K562 (cell line): ENCODE results near the gene SRI.
A peak's percentile ranks its signal among the peaks of the same experiment; 100 is the strongest.

Experiments
- ARID1B ChIP-seq: fragments of 450-650 bp; IDR thresholded peaks from 2 replicates; pipeline ENCODE4 v1.6.1; 2016; ENCODE audit warnings: antibody characterized with exemption, mild to moderate bottlenecking, inconsistent platforms
- BHLHE40 ChIP-seq: IDR thresholded peaks from 2 replicates; pipeline ENCODE4 v1.6.1; 2011; ENCODE audit warnings: low read length, improper control_type of control experiment
- BRCA1 ChIP-seq, 2 experiments: fragments of 450-650 bp in 1 of 2; sonication (generic) in 1 of 2; formaldehyde crosslinking in 1 of 2; IDR thresholded peaks; 2 replicates each; pipeline versions ENCODE4 v1.5.0 to v1.6.1; 2017 to 2020; ENCODE audit warnings: mild to moderate bottlenecking in 1 of 2, missing genetic modification reagents in 1 of 2
- CHD1 ChIP-seq: fragments of 200-600 bp; sonication (generic); IDR thresholded peaks from one replicate; pipeline ENCODE4 v1.6.1; 2012; ENCODE audit warnings: mild to moderate bottlenecking, moderate library complexity, low read length, inconsistent platforms
- CTCF ChIP-seq, 3 experiments: IDR thresholded peaks in 2 of 3; conservative IDR thresholded peaks in 1 of 3; 2 replicates each; pipeline ENCODE4 v1.5.1; 2011 to 2012; ENCODE audit warnings: low read length in 3 of 3, mild to moderate bottlenecking in 3 of 3, control low read depth in 2 of 3, improper control_type of control experiment in 1 of 3, inconsistent platforms in 1 of 3, low read depth in 1 of 3, mixed read lengths in 1 of 3, moderate library complexity in 1 of 3; ENCODE audit not compliant: insufficient read depth in 2 of 3
- CUX1 ChIP-seq: fragments of 200-800 bp; sonication (Bioruptor generic); IDR thresholded peaks from 2 replicates; pipeline ENCODE4 v1.6.1; 2016; ENCODE audit warnings: missing genetic modification characterization, missing compliant biosample characterization
- GABPA ChIP-seq: fragments of 200-800 bp; sonication (Bioruptor generic); conservative IDR thresholded peaks from 2 replicates; pipeline ENCODE4 v1.6.1; 2016; ENCODE audit warnings: low read depth, missing genetic modification characterization, missing compliant biosample characterization
- MAX ChIP-seq: sonication (generic); formaldehyde crosslinking; IDR thresholded peaks from 2 replicates; pipeline ENCODE4 v1.9.0; 2022; ENCODE audit warnings: mild to moderate bottlenecking, missing genetic modification reagents
- MAZ ChIP-seq, 2 experiments: fragments of 450-650 bp in 1 of 2; sonication (generic) in 1 of 2; formaldehyde crosslinking; IDR thresholded peaks in 1 of 2; conservative IDR thresholded peaks in 1 of 2; 2 replicates each; pipeline versions ENCODE4 v1.4.0 to v1.5.0; 2020; ENCODE audit warnings: mild to moderate bottlenecking in 1 of 2, missing genetic modification reagents in 1 of 2
- NCOA2 ChIP-seq, 2 experiments: fragments of 450-650 bp; IDR thresholded peaks; 2 replicates each; pipeline ENCODE4 v1.6.1; 2018; ENCODE audit warnings: mild to moderate bottlenecking in 2 of 2, moderate library complexity in 1 of 2; ENCODE audit not compliant: partially characterized antibody in 2 of 2
- USF2 ChIP-seq: sonication (generic); formaldehyde crosslinking; IDR thresholded peaks from 2 replicates; pipeline ENCODE4 v1.5.0; 2020; ENCODE audit warnings: missing genetic modification reagents

- TF ChIP-seq MAZ (CRISPR knock-in tag; conservative IDR thresholded peaks at IDR 0.05 in 1 of 2, IDR thresholded peaks at IDR 0.05 in 1 of 2) = peak; percentile 89 to 94
- TF ChIP-seq USF2 (CRISPR knock-in tag) = no peak; the same call in 1 of the 2 replicates
- TF ChIP-seq CHD1 = no peak
- peak; percentile 64 for TF ChIP-seq MAX
- 0 out of 2 replicates have a peak, but pooled peaks have one; percentile 22 for TF ChIP-seq ARID1B
- no peak for TF ChIP-seq NCOA2 (IDR thresholded peaks at IDR 0.05; ENCODE audit: partially characterized antibody in 2 of 2)
- TF ChIP-seq CUX1 (CRISPR knock-in tag) = no peak
- TF ChIP-seq BHLHE40 = peak; percentile 87
- TF ChIP-seq GABPA (tag) = peak; percentile 46
- no peak for TF ChIP-seq BRCA1 (IDR thresholded peaks at IDR 0.05)
- TF ChIP-seq BRCA1 (CRISPR knock-in tag; IDR thresholded peaks at IDR 0.05) = no peak
- TF ChIP-seq CTCF (IDR thresholded peaks at IDR 0.05 in 2 of 3, conservative IDR thresholded peaks at IDR 0.05 in 1 of 3; ENCODE audit: insufficient read depth in 2 of 3, low read depth in 1 of 3, low read length in 3 of 3) = peak; percentile 60 to 72 (median 68)
Measured at GRCh38 chr7:88219781-88220747, at the start of gene SRI.
